SK-N-SH treated with all-trans-retinoic acid at 6 μM for 48 hours (cell line): ENCODE data around the gene CFAP44.

Experiments
- ARNTL ChIP-seq: fragments of 450-650 bp; formaldehyde crosslinking; IDR thresholded peaks from 2 replicates; pipeline ENCODE4 v1.5.0; 2020; ENCODE audit warnings: low read depth, mild to moderate bottlenecking, moderate library complexity, borderline replicate concordance
- BACH2 ChIP-seq: fragments of 250-450 bp; sonication (Bioruptor Pico); IDR thresholded peaks from 2 replicates; pipeline ENCODE4 v1.9.0; 2021; ENCODE audit warnings: mild to moderate bottlenecking, borderline replicate concordance
- PATZ1 ChIP-seq: fragments of 250-450 bp; sonication (Bioruptor Pico); IDR thresholded peaks from 2 replicates; pipeline ENCODE4 v1.8.0; 2020; ENCODE audit warnings: mild to moderate bottlenecking, moderate library complexity, borderline replicate concordance
- RARB ChIP-seq: fragments of 250-450 bp; sonication (Bioruptor Pico); IDR thresholded peaks from 2 replicates; pipeline ENCODE4 v1.8.0; 2021; ENCODE audit warnings: mild to moderate bottlenecking, moderate library complexity
- ZFP3 ChIP-seq: fragments of 250-450 bp; sonication (Bioruptor Pico); IDR thresholded peaks from 2 replicates; pipeline ENCODE4 v1.5.0; 2020; ENCODE audit warnings: mild to moderate bottlenecking, moderate library complexity

- TF ChIP-seq BACH2 (no peak), ARNTL (CRISPR knock-in tag) (no peak), ZFP3 (no peak), PATZ1 (CRISPR knock-in tag) (no peak), RARB (no peak)
Measured at GRCh38 chr3:113423699-113424098, 17.6 kb downstream of the CFAP44 start.
